RWPE1 (cell line): Measurements from ENCODE around the gene TEX19.

Experiments
- CTCF ChIA-PET: fragments of 350-600 bp; sonication (Branson Sonifier 250); formaldehyde crosslinking; extraction: SDS; loops from one replicate; lab custom pipeline; 2021; lab: Yijun Ruan, JAX
- POLR2A ChIA-PET: fragments of 400-600 bp; formaldehyde crosslinking; extraction: SDS; loops from one replicate; lab custom pipeline; 2020; ENCODE audit warnings: antibody characterized with exemption; ENCODE audit not compliant: low non-redundant PET; lab: Yijun Ruan, JAX
- DNase-seq: peaks from one replicate; pipeline ENCODE4 v3.0.0; 2012; ENCODE audit warnings: low spot score
- H3K27ac ChIP-seq: fragments of 450-650 bp; 2 replicates; pipeline ENCODE4 v1.5.1; 2017
- TF ChIP-seq, protein P1 (sequence below): fragments of 450-650 bp; conservative IDR thresholded peaks from 2 replicates; pipeline ENCODE4 v1.5.1; 2017; ENCODE audit warnings: low read depth, mild to moderate bottlenecking

The TEX19 gene

DNA sequence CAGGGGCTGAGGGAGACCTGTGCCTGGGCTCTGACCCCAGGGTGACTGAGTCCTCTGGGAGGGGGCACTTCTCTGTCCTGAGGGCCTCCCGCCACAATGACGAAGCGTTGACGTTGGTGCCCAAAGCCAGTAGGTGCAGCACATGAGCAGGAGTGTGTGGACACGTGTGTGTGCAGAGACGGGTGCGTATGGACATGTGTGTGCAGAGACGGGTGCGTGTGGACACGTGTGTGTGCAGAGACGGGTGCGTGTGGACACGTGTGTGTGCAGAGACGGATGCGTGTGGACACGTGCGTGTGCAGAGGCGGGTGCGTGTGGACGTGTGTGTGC is 40.9 kb upstream of the TEX19 start:
- TF ChIP-seq, protein P1, sequence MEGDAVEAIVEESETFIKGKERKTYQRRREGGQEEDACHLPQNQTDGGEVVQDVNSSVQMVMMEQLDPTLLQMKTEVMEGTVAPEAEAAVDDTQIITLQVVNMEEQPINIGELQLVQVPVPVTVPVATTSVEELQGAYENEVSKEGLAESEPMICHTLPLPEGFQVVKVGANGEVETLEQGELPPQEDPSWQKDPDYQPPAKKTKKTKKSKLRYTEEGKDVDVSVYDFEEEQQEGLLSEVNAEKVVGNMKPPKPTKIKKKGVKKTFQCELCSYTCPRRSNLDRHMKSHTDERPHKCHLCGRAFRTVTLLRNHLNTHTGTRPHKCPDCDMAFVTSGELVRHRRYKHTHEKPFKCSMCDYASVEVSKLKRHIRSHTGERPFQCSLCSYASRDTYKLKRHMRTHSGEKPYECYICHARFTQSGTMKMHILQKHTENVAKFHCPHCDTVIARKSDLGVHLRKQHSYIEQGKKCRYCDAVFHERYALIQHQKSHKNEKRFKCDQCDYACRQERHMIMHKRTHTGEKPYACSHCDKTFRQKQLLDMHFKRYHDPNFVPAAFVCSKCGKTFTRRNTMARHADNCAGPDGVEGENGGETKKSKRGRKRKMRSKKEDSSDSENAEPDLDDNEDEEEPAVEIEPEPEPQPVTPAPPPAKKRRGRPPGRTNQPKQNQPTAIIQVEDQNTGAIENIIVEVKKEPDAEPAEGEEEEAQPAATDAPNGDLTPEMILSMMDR: no peak
- peak overlapping the region; percentile 57 for H3K27ac ChIP-seq
- POLR2A ChIA-PET: no interaction called here
- no peak for DNase-seq
- CTCF ChIA-PET: no interaction called here

DNA sequence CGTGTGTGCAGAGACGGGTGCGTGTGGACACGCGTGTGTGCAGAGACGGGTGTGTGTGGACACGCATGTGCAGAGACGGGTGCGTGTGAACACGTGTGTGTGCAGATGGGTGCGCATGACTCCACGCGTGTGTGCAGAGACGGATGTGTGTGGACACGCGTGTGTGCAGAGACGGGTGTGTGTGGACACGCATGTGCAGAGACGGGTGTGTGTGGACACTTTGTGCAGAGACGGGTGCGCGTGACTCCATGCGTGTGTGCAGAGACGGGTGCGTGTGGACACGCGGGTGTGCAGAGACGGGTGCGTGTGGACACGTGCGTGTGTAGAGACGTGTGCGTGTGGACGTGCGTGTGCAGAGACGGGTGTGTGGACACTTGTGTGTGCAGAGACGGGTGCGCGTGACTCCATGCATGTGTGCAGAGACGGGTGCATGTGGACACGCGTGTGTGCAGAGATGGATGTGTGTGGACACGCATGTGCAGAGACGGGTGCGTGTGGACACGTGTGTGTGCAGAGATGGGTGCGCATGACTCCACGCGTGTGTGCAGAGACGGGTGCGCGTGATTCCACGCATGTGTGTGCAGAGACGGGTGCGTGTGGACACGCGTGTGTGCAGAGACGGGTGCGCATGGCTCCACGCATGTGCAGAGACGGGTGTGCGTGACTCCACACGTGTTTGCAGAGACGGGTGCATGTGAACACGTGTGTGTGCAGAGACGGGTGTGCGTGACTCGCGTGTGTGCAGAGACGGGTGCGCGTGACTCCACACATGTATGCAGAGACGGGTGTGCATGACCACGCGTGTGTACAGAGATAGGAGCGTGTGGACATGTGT is 40.1 kb upstream of the TEX19 start:
- ChIA-PET CTCF (no interaction called here), POLR2A (no interaction called here)
- TF ChIP-seq, protein P1: no peak
- DNase-seq: no peak
- peak overlapping the region; percentile 50; the same call in 1 of the 2 replicates for H3K27ac ChIP-seq

DNA sequence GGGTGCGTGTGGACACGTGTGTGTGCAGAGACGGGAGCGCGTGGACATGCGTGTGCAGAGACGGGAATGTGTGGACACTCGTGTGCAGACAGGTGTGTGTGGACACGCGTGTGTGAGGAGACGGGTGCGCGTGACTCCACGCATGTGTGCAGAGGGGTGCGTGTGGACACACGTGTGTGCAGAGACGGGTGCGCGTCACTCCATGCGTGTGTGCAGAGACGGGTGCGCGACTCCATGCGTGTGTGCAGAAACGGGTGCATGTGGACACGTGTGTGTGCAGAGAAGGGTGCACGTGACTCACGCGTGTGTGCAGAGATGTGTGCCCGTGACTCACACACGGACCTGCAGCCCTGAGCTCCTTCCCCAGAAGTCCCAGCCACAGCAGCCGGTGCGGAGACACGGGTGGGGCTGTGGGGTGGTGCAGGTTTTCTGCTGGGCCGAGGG is 39.4 kb upstream of the TEX19 start:
- POLR2A ChIA-PET: no interaction called here

DNA sequence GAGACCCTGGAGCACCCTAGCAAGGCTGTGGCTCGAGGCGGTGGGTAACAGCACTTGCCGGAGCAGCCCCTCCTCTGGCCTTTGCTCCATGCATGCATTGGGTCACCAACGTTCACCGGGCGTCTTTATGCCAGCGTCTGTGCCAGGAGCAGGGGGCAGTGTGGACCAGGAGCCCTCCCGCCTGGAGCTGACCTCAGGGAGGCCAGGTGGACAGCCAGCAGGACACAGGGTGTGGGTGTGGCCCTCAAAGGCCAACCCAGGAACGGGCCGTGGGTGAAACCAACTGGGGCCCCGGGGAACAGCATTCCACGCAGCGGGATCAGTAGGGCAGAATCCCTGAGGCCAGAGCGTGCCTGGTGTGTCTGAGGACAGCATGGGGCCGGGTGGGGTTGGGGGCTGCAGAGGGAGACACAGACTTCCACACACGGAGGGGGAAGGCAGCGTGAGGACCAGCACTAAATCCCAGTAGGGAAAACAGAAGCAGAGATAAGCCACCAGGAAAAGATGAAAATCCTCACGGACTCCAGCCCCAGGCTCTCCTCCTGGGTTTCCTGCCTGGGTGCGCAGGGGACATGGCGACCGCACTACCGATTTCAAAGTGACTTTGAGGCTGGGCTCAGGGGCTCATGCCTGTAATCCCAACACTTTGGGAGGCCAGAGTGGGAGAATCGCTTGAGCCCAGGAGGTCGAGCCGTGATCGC is 38.8 kb upstream of the TEX19 start:
- POLR2A ChIA-PET: no interaction called here
- no peak for DNase-seq
- CTCF ChIA-PET: interaction anchor here (0.6 to 1.0 kb wide), 4 partner anchors 18 to 22 kb away, joined by 3 to 5 read pairs (median 4); no protein-coding TSS in a partner anchor
- H3K27ac ChIP-seq: peak overlapping the region; percentile 50
- TF ChIP-seq, protein P1: no peak

More for the DNA sequence above, 39.4 kb upstream of the TEX19 start:
- TF ChIP-seq, protein P1: no peak
- CTCF ChIA-PET: no interaction called here
- no peak for DNase-seq
- H3K27ac ChIP-seq: peak overlapping the region; percentile 50

DNA sequence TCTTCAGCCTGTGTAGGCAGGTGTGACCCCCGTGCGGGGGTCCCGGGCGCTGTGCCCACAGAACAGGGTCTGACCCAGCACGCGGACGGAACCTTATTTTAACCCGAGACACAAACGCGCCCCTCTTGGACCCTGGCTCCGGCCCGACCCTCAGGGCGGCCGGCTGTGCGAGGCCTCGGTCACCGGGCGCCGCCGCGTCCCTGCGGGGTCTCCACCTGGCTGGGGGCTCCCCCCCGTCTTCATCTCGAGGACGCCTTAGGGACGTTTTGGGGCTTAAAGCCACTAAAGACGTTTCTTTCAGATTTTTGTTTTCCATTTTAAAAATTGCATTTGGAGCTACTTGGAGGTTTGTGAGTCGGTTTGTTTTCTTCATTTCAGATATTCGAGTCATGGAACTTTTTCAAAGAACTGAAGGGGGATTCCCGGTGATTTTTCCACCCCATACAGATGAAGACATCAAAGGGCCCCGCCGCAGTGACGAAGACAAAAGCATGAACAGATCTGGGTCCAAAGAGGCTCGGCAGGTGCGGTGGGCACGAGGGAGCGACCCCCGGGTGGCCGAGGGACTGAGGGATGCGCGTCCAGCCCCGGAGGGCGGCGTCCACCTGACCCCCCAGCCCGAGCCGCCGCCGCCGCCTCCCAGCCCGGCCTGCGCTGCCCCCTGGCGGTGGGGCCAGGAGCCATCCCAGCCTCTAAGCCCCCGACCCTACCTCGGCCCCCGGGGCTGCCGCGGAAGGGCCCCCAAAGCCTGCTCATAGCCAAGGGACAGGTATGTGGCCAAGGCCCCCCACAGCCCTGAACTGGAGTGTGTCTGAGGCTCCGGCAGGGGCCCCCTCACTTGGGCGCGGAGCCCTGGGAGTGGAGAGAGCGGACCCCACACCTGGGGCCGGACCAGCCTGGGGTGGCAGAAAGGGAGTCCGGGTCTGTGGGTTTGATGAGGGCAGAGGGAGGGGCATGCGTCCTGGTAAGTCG is 37.8 kb upstream of the TEX19 start:
- TF ChIP-seq, protein P1: peak; percentile 95
- no peak for DNase-seq
- H3K27ac ChIP-seq: peak overlapping the region; percentile 50
- ChIA-PET POLR2A (no interaction called here), CTCF (interaction anchor here (0.6 to 1.0 kb wide), 8 partner anchors 17 to 121 kb away, joined by 3 to 6 read pairs (median 3); no protein-coding TSS in a partner anchor)
